SK-N-MC (cell line): ENCODE data around the gene TMEM175.

Source experiments
- EZH2 ChIP-seq: fragments of 200-600 bp; sonication (generic); IDR thresholded peaks from one replicate; pipeline ENCODE4 v1.6.1; 2017; ENCODE audit warnings: antibody characterized with exemption
- POLR2AphosphoS5 ChIP-seq: IDR thresholded peaks from 2 replicates; pipeline ENCODE4 v1.6.1; 2012; ENCODE audit warnings: mild to moderate bottlenecking, low read depth, low read length, borderline replicate concordance

- TF ChIP-seq POLR2AphosphoS5 (no peak), EZH2 (no peak)
Observed at GRCh38 chr4:985123-985830, 53.0 kb downstream of the TMEM175 start.
